Erythroblast (primary cell): ENCODE results near the gene CNKSR1.

Experiments used
- GATA1 ChIP-seq: IDR thresholded peaks from 2 replicates; pipeline ENCODE4 v1.6.1; 2011; ENCODE audit warnings: low read depth, mild to moderate bottlenecking, control low read depth, low read length, moderate library complexity
- POLR2A ChIP-seq: IDR thresholded peaks from 2 replicates; pipeline ENCODE4 v1.6.1; 2011; ENCODE audit warnings: mild to moderate bottlenecking, low read length

DNA sequence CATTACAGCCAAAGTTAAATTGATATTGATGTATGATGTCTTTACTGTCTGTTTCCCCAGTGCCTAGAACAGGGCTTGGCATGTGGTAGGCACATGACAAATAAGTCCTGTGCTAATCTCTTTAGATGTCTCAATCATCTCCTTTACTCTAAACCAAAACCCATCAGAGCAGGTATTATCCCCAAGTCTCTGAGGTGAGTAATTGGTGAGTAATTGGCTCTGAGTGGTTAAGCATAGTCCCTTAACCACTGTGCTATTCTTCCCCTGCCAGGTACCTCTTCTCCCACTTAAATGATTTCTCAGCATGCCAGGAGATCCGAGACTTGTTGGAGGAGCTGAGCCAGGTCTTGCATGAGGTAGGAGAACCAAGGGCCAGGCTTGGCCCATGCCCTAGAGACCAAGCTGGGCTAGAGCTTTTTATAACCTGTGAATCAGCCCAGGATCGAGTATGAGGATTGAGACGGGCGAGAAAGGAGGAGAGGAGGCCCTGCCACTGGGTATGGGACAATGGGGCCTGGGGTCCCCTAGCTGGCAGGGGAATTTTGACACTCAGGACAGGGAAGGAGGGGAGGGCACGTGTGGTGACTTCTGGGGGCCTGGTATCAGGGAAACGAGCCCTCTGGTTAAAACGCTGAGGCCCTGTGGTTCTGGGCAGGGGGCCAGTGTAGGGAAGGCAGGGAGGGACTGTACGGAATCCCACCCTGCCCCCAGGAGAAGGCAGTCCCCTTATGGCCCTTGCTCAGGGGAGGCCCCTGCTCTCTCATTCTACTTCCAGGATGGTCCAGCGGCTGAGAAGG is 4.5 kb downstream of the CNKSR1 start:
- no peak for TF ChIP-seq POLR2A
- no peak for TF ChIP-seq GATA1
